ENCODE data around the gene MFSD12.

Gene MFSD12

GRCh38 chr19:3580156-3580934, 23.0 kb upstream of the MFSD12 start:
- TF ChIP-seq CTCF (IDR thresholded peaks at IDR 0.05) (no peak), ZFX (IDR thresholded peaks at IDR 0.05; ENCODE audit: borderline replicate concordance) (no peak)
- H3K27ac ChIP-seq: peak overlapping the region; percentile 40; the same call in 1 of the 2 replicates

- peak overlapping the region; percentile 40; the same call in 1 of the 2 replicates for H3K27ac ChIP-seq
- TF ChIP-seq ZFX (IDR thresholded peaks at IDR 0.05; ENCODE audit: borderline replicate concordance): no peak
Observed at GRCh38 chr19:3578390-3578789, 21.0 kb upstream of the MFSD12 start.

DNA sequence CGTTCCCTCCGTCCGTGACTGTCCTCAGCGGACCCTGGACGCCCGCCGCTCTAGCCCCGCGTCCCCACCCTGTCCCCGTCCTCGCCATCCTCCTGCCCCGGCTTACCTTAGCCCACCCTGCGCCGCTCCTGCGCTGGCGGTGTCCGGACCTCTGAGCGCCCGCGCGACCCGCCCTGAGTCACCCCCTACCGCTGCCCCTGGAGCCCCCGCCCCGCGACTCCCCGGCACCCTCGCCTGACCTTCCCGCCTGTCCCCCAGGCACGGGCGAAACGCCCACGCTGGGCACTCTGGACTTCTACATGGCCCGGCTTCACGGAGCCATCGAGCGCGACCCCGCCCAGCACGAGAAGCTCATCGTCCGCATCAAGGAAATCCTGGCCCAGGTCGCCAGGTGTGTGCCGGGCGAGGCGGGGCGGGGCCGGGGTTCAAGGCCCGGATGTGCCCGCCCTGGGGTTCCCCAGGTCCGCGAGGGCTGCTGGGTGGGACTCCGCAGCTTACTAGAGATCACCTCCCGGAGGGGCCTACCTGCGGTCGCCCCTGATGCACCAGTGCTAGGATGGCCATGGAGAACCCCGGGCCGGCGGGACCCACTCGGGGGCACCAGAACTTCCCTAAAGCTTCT, 20.4 kb upstream of the MFSD12 start:
- no peak overlapping the region for H3K27ac ChIP-seq
- TF ChIP-seq ZFX (IDR thresholded peaks at IDR 0.05; ENCODE audit: borderline replicate concordance) (no peak), CTCF (IDR thresholded peaks at IDR 0.05) (no peak)

DNA sequence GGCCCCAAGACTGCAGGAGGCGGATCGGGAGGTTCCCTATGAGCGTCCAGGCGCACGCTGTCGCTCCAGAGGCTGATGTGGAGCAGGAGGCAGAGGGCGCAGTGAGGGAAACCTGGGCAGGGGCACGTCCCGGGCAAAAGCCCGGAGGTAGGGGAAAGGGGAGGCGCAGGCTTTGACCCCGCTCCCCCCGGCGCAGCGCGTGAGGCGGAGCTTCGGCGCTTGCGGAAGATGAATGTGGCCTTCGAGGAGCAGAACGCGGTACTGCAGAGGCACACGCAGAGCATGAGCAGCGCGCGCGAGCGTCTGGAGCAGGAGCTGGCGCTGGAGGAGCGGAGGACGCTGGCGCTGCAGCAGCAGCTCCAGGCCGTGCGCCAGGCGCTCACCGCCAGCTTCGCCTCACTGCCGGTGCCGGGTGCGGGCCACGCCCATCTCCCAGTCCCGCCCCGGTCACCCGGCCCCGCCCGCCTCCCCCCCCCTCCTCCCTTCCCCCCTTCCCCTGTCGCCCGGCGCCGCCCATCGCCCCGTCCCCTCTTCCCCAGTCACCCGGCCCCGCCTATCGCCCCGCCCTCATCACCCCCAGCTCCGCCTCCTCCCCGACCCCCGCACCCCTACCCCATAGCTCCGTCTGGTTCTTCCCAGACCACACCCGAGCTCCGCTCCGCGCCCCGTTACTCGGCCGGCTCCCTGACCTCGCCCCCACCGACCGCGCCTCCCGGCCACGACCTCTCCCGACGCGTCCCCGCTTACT, 19.5 kb upstream of the MFSD12 start:
- TF ChIP-seq ZFX (IDR thresholded peaks at IDR 0.05; ENCODE audit: borderline replicate concordance) (no peak), CTCF (IDR thresholded peaks at IDR 0.05) (no peak)
- H3K27ac ChIP-seq: peak overlapping the region; percentile 98

- H3K27ac ChIP-seq: peak overlapping the region; percentile 98
Observed at GRCh38 chr19:3575949-3576673, 18.7 kb upstream of the MFSD12 start.

GRCh38 chr19:3575260-3575741, 17.9 kb upstream of the MFSD12 start:
- no peak for TF ChIP-seq ZFX (IDR thresholded peaks at IDR 0.05; ENCODE audit: borderline replicate concordance)
- no peak for TF ChIP-seq CTCF (IDR thresholded peaks at IDR 0.05)
- peak overlapping the region; percentile 98 for H3K27ac ChIP-seq

More at GRCh38 chr19:3575949-3576673, 18.7 kb upstream of the MFSD12 start:
- TF ChIP-seq ZFX (IDR thresholded peaks at IDR 0.05; ENCODE audit: borderline replicate concordance) (no peak), CTCF (IDR thresholded peaks at IDR 0.05) (no peak)

Measured in 22Rv1 (cell line).